H1 (cell line): ENCODE data around the gene ACYP2. TPM values are rescaled to one million over a fixed set of nuclear protein-coding genes. Genes with fewer than 3 reads are reported as not detected.

Source experiments
- CTCF ChIA-PET: fragments of 300-600 bp; sonication (Branson Sonifier 250); formaldehyde crosslinking; loops from one replicate; lab custom pipeline; 2021; ENCODE audit not compliant: partially characterized antibody; lab: Charles Lee
- POLR2A ChIA-PET: fragments of 300-600 bp; sonication (Branson Sonifier 250); formaldehyde crosslinking; loops from one replicate; lab custom pipeline; 2021; ENCODE audit warnings: inconsistent platforms; ENCODE audit not compliant: partially characterized antibody; lab: Charles Lee
- DNase-seq, 2 experiments: peaks; one replicate each; pipeline versions ENCODE4 v3.0.0 to v3.0.0-alpha.2; 2010 to 2022; ENCODE audit warnings: low spot score in 2 of 2, low read depth in 1 of 2, mixed read lengths in 1 of 2
- FAIRE-seq: peaks from 2 replicates; lab custom pipeline; 2011; peaks lifted over from hg19 to GRCh38; lab: Jason Lieb, UNC
- H2AFZ ChIP-seq: 2 replicates; pipeline ENCODE4 v1.8.1; 2012; ENCODE audit warnings: low read length, inconsistent platforms
- H2AK5ac ChIP-seq: 2 replicates; pipeline ENCODE4 v1.6.1; 2013; ENCODE audit warnings: low read depth, low read length
- H2BK120ac ChIP-seq: replicated peaks from 2 replicates; pipeline ENCODE3; 2013; ENCODE audit warnings: low read depth, low read length, inconsistent platforms
- H2BK12ac ChIP-seq: 2 replicates; pipeline ENCODE4 v1.6.1; 2013; ENCODE audit warnings: low read depth, low read length
- H2BK15ac ChIP-seq: 2 replicates; pipeline ENCODE4 v1.6.1; 2013; ENCODE audit warnings: low read length
- H2BK20ac ChIP-seq: 2 replicates; pipeline ENCODE4 v1.6.1; 2013; ENCODE audit warnings: low read length
- H2BK5ac ChIP-seq: 2 replicates; pipeline ENCODE4 v1.6.1; 2013; ENCODE audit warnings: low read depth, low read length
- H3K14ac ChIP-seq: 2 replicates; pipeline ENCODE4 v1.6.1; 2013; ENCODE audit warnings: inconsistent platforms; ENCODE audit not compliant: insufficient read length
- H3K18ac ChIP-seq: 2 replicates; pipeline ENCODE4 v1.6.1; 2013; ENCODE audit warnings: low read length; ENCODE audit errors: extremely low read depth
- H3K23ac ChIP-seq: 2 replicates; pipeline ENCODE4 v1.6.1; 2013; ENCODE audit warnings: inconsistent platforms; ENCODE audit not compliant: insufficient read length
- H3K23me2 ChIP-seq: 2 replicates; pipeline ENCODE4 v1.6.1; 2013; ENCODE audit warnings: low read depth, low read length
- H3K27ac ChIP-seq: 2 replicates; pipeline ENCODE4 v1.6.1; 2011; ENCODE audit warnings: low read depth, low read length, inconsistent platforms
- H3K27me3 ChIP-seq, 4 experiments: replicated peaks in 1 of 4; 1 replicate in 1 of 4; 2 replicates in 3 of 4; pipeline versions ENCODE4 v1.6.1 to v1.8.1; 2011 to 2013; ENCODE audit warnings: low read length in 3 of 4, mild to moderate bottlenecking in 3 of 4, inconsistent platforms in 2 of 4, mixed read lengths in 2 of 4, moderate library complexity in 1 of 4; ENCODE audit not compliant: control insufficient read depth in 3 of 4, insufficient read depth in 3 of 4; ENCODE audit errors: extremely low read depth in 1 of 4
- H3K36me3 ChIP-seq, 4 experiments: 2 replicates each; pipeline versions ENCODE4 v1.6.1 to v1.8.1; 2011 to 2013; ENCODE audit warnings: mild to moderate bottlenecking in 4 of 4, low read length in 3 of 4, moderate library complexity in 2 of 4, control low read depth in 1 of 4, inconsistent platforms in 1 of 4; ENCODE audit not compliant: insufficient read depth in 4 of 4, control insufficient read depth in 2 of 4
- H3K4ac ChIP-seq: replicated peaks from 2 replicates; pipeline ENCODE3; 2013; ENCODE audit warnings: low read length, low read depth, mixed read lengths, inconsistent platforms; ENCODE audit not compliant: insufficient read length
- H3K4me1 ChIP-seq, 4 experiments: replicated peaks in 1 of 4; 1 replicate in 1 of 4; 2 replicates in 3 of 4; pipeline versions ENCODE4 v1.6.1 to v1.8.1; 2011 to 2013; ENCODE audit warnings: low read length in 3 of 4, inconsistent platforms in 2 of 4, mixed read lengths in 1 of 4; ENCODE audit not compliant: insufficient read depth in 4 of 4, control insufficient read depth in 3 of 4
- H3K4me2 ChIP-seq, 2 experiments: 2 replicates each; pipeline versions ENCODE4 v1.6.1 to v1.8.1; 2011 to 2013; ENCODE audit warnings: low read depth in 2 of 2, low read length in 2 of 2, control low read depth in 1 of 2, inconsistent platforms in 1 of 2, mild to moderate bottlenecking in 1 of 2; ENCODE audit not compliant: insufficient read depth in 1 of 2
- H3K4me3 ChIP-seq, 4 experiments: fragments of 200-600, 300-600 bp in 1 of 4; sonication (generic), shearing (Covaris generic), sonication (Bioruptor Twin) in 1 of 4; 2 replicates each; pipeline versions ENCODE4 v1.5.1 to v1.8.1; 2011 to 2016; ENCODE audit warnings: low read length in 4 of 4, low read depth in 3 of 4, control low read depth in 2 of 4, inconsistent platforms in 2 of 4, mild to moderate bottlenecking in 2 of 4, mixed read lengths in 1 of 4, moderate library complexity in 1 of 4; ENCODE audit not compliant: insufficient read depth in 2 of 4; ENCODE audit errors: extremely low read depth in 1 of 4
- H3K56ac ChIP-seq: replicated peaks from 2 replicates; pipeline ENCODE3; 2013; ENCODE audit warnings: low read depth, mild to moderate bottlenecking, mixed read lengths, low read length, inconsistent platforms; ENCODE audit not compliant: insufficient read length
- H3K79me1 ChIP-seq: 2 replicates; pipeline ENCODE4 v1.6.1; 2013; ENCODE audit warnings: low read depth, low read length, control low read depth
- H3K79me2 ChIP-seq, 2 experiments: 2 replicates each; pipeline versions ENCODE4 v1.6.1 to v1.8.1; 2012 to 2013; ENCODE audit warnings: low read length in 2 of 2, mild to moderate bottlenecking in 2 of 2, inconsistent platforms in 1 of 2; ENCODE audit not compliant: insufficient read depth in 2 of 2, control insufficient read depth in 1 of 2
- H3K9ac ChIP-seq, 4 experiments: replicated peaks in 1 of 4; 1 replicate in 1 of 4; 2 replicates in 3 of 4; pipeline versions ENCODE4 v1.6.1 to v1.8.1; 2011 to 2013; ENCODE audit warnings: low read depth in 3 of 4, low read length in 3 of 4, control low read depth in 2 of 4, mild to moderate bottlenecking in 2 of 4, moderate library complexity in 2 of 4, inconsistent platforms in 1 of 4; ENCODE audit errors: extremely low read depth in 1 of 4
- H3K9me3 ChIP-seq, 2 experiments: 2 replicates each; pipeline versions ENCODE4 v1.6.1 to v1.8.1; 2012 to 2013; ENCODE audit warnings: mild to moderate bottlenecking in 2 of 2, moderate library complexity in 2 of 2, control low read depth in 1 of 2, inconsistent platforms in 1 of 2, low read depth in 1 of 2, low read length in 1 of 2, mixed read lengths in 1 of 2; ENCODE audit not compliant: insufficient read depth in 2 of 2
- H4K20me1 ChIP-seq, 2 experiments: replicated peaks in 1 of 2; 2 replicates each; pipeline versions ENCODE3 to v1.8.1; 2011 to 2013; ENCODE audit warnings: inconsistent platforms in 2 of 2, low read length in 2 of 2, mild to moderate bottlenecking in 1 of 2; ENCODE audit not compliant: insufficient read depth in 2 of 2, control insufficient read depth in 1 of 2
- H4K5ac ChIP-seq: 2 replicates; pipeline ENCODE4 v1.6.1; 2013; ENCODE audit warnings: low read length, low read depth, mixed read lengths, inconsistent platforms; ENCODE audit not compliant: insufficient read length
- H4K8ac ChIP-seq: 2 replicates; pipeline ENCODE4 v1.8.0; 2013; ENCODE audit warnings: mild to moderate bottlenecking, moderate library complexity, low read length, inconsistent platforms; ENCODE audit not compliant: insufficient read depth; ENCODE audit errors: extremely low read depth
- H4K91ac ChIP-seq: replicated peaks from 2 replicates; pipeline ENCODE3; 2013; ENCODE audit warnings: low read length, mixed read lengths, inconsistent platforms; ENCODE audit not compliant: insufficient read length
- BACH1 ChIP-seq: IDR thresholded peaks from 2 replicates; pipeline ENCODE4 v1.6.1; 2012; ENCODE audit warnings: low read length, improper control_type of control experiment
- CBX5 ChIP-seq: fragments of 300-800, 300-1000 bp; sonication (generic); IDR thresholded peaks from 2 replicates; pipeline ENCODE4 v1.7.1; 2016; ENCODE audit warnings: antibody characterized with exemption, low read length, low read depth
- CHD2 ChIP-seq: IDR thresholded peaks from 2 replicates; pipeline ENCODE4 v1.6.1; 2012; ENCODE audit warnings: low read length, improper control_type of control experiment
- GABPA ChIP-seq: IDR thresholded peaks from 2 replicates; pipeline ENCODE4 v1.6.1; 2011; ENCODE audit warnings: mild to moderate bottlenecking, low read length, moderate library complexity, borderline replicate concordance; ENCODE audit not compliant: insufficient read depth
- HDAC6 ChIP-seq: IDR thresholded peaks from one replicate; pipeline ENCODE4 v1.7.1; 2012; ENCODE audit warnings: low read depth, mild to moderate bottlenecking, inconsistent platforms, low read length, moderate library complexity
- MAFK ChIP-seq: IDR thresholded peaks from 2 replicates; pipeline ENCODE4 v1.6.1; 2012; ENCODE audit warnings: low read depth, mild to moderate bottlenecking, improper control_type of control experiment, low read length
- POU5F1 ChIP-seq: IDR thresholded peaks from 2 replicates; pipeline ENCODE4 v1.6.1; 2011; ENCODE audit warnings: low read depth, mild to moderate bottlenecking, low read length, moderate library complexity
- RAD21 ChIP-seq, 2 experiments: IDR thresholded peaks in 1 of 2; conservative IDR thresholded peaks in 1 of 2; 2 replicates each; pipeline ENCODE4 v1.6.1; 2011; ENCODE audit warnings: low read depth in 2 of 2, low read length in 2 of 2, improper control_type of control experiment in 1 of 2, inconsistent platforms in 1 of 2, mild to moderate bottlenecking in 1 of 2, moderate library complexity in 1 of 2
- TAF1 ChIP-seq: IDR thresholded peaks from 2 replicates; pipeline ENCODE4 v1.6.1; 2011; ENCODE audit warnings: mild to moderate bottlenecking, low read depth, low read length
- TEAD4 ChIP-seq: IDR thresholded peaks from 2 replicates; pipeline ENCODE4 v1.6.1; 2012; ENCODE audit warnings: low read depth, low read length, inconsistent platforms, mixed read lengths
- ZNF274 ChIP-seq: IDR thresholded peaks from 2 replicates; pipeline ENCODE4 v1.7.0; 2012; ENCODE audit warnings: low read length, borderline replicate concordance; ENCODE audit errors: extremely low read depth
- WGBS, 2 experiments: shearing (Covaris generic) in 1 of 2; methylation state at CpG; one replicate each; pipeline versions ENCODE4 v1.1.6 to v1.1.7; 2013 to 2015; ENCODE audit warnings: low lambda C conversion rate in 2 of 2, mixed read lengths in 2 of 2, inconsistent platforms in 1 of 2, low coverage in 1 of 2, missing lambda C conversion rate in 1 of 2; ENCODE audit not compliant: insufficient replicate concordance in 2 of 2, insufficient coverage in 1 of 2, insufficient read length in 1 of 2; ENCODE audit errors: extremely low coverage in 1 of 2, missing lambda C conversion rate in 1 of 2; 5-methylcytosine and 5-hydroxymethylcytosine counted together
- polyA plus RNA-seq, 7 experiments: library from polyadenylated mRNA; depleted of rRNA in 3 of 7; stranded (reverse) in 5 of 7; unstranded in 2 of 7; fragments of >200 nt in 5 of 7; fragments of 200-250 nt in 2 of 7; gene quantifications; 1 replicate in 5 of 7; 2 replicates in 1 of 7; 4 replicates in 1 of 7; pipeline versions ENCODE4 v1.2.1 to v1.2.3, GENCODE V29; 2011 to 2013; ENCODE audit warnings: missing spikeins in 2 of 7, mixed read lengths in 2 of 7
- total RNA-seq: library from RNA; stranded (reverse); fragmentation: NEBNext Ultra II Directional; extraction: Animal tissue kit (Norgen Biotek cat#: 25700); gene quantifications from 2 replicates; pipeline ENCODE4 v1.2.1, GENCODE V29; 2021
- TF ChIP-seq, protein P1 (sequence below): IDR thresholded peaks from 2 replicates; pipeline ENCODE4 v1.6.1; 2012; ENCODE audit warnings: inconsistent platforms

Gene ACYP2
- total and polyA plus RNA-seq, 2 of the 8 experiments (the other 6 are each of a cell fraction or from before 2014, with no cell fraction given): 3.4 to 4.4 TPM

DNA sequence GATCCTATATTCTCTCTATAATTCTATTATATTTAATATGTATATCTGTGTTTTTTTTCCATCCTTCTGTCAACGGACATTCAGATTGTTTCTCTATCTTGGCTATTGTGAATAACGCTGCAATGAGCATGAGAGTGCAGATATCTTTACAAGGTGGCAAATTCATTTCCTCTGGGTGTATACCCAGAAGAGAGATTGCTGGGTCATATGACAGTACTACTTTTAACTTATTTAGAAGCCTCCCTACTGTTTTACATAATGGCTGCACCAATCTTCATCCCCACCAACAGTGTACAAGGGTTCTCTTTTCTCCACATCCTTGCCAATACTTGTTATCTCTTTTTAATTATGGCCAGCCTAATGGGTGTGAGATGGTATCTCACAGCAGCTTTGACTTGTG lies 74.1 kb downstream of the ACYP2 start:
- Histone ChIP-seq H3K23ac (no peak overlapping the region), H3K4ac (no peak overlapping the region), H3K9me3 (no peaks in the 10 kb centered on the region), H2BK12ac (no peak overlapping the region), H3K4me3 (no peak overlapping the region), H3K27ac (no peak overlapping the region), H2BK5ac (no peak overlapping the region), H3K4me2 (no peak overlapping the region), H3K4me1 (no peaks in the 10 kb centered on the region), H2AFZ (no peak overlapping the region), H4K8ac (no peak overlapping the region), H3K79me2 (no peaks in the 10 kb centered on the region), H2BK20ac (no peak overlapping the region), H4K20me1 (no peaks in the 10 kb centered on the region), H3K23me2 (no peaks in the 10 kb centered on the region), H3K56ac (no peak overlapping the region), H2AK5ac (no peak overlapping the region), H3K18ac (no peak overlapping the region), H2BK120ac (no peak overlapping the region), H3K9ac (no peak overlapping the region), H3K14ac (no peak overlapping the region), H4K91ac (no peak overlapping the region), H3K36me3 (no peaks in the 10 kb centered on the region), H3K79me1 (no peaks in the 10 kb centered on the region), H4K5ac (no peak overlapping the region), H2BK15ac (no peak overlapping the region), H3K27me3 (no peaks in the 10 kb centered on the region)
- DNase-seq: no peak
- WGBS, 2 experiments: 86% methylated on average over 2 of the region's 2 CpGs; no CpG with 5 or more reads in 1 of the 2 experiments
- no peak for FAIRE-seq
- ChIA-PET POLR2A (no interaction called here), CTCF (interaction anchor here (0.6 kb wide), 1 partner anchor 64 kb away, joined by 3 read pairs; no protein-coding TSS in a partner anchor)
- no peak for TF ChIP-seq RAD21 (IDR thresholded peaks at IDR 0.05 in 1 of 2, conservative IDR thresholded peaks at IDR 0.05 in 1 of 2; ENCODE audit: low read depth in 2 of 2, low read length in 2 of 2)
- no peak for TF ChIP-seq POU5F1
- no peak for TF ChIP-seq TEAD4
- TF ChIP-seq ZNF274: no peak
- TF ChIP-seq HDAC6: no peak
- TF ChIP-seq, protein P1, sequence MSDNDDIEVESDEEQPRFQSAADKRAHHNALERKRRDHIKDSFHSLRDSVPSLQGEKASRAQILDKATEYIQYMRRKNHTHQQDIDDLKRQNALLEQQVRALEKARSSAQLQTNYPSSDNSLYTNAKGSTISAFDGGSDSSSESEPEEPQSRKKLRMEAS: no peak
- no peak for TF ChIP-seq MAFK
- no peak for TF ChIP-seq CBX5
- no peak for TF ChIP-seq TAF1
- TF ChIP-seq CHD2: no peak
- no peak for TF ChIP-seq BACH1
- TF ChIP-seq GABPA: no peak
